ENCODE data around the gene LRRC4C.

The LRRC4C gene

DNA sequence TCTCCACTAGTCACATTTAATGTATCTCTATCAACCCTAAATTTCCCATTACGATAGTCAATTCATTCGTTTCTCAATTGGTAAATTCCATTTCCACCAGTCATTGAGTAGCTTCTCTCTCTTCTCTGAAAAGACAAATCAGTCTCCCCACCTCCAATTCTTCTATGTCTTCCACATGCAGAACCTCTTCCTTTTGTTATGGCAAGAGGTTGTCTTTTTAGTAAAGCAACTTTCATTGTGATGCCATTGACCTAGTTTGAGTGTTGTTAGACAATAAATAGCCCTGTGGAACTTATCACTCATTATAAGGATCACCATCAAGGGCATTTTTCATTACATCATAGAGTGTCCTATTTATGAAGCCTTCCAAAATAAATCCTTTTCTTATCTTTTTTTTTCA, 340.9 kb downstream of the LRRC4C start:
- no peak overlapping the region for H2AFZ ChIP-seq (ENCODE audit: low read length)
- H3K4me1 ChIP-seq (ENCODE audit: insufficient read depth, low read length, severe bottlenecking): no peaks in the 10 kb centered on the region
- no peaks in the 10 kb centered on the region for H3F3A ChIP-seq (ENCODE audit: insufficient read depth, low read length)
- H3K4me2 ChIP-seq (ENCODE audit: low read length): no peak overlapping the region
- no peaks in the 10 kb centered on the region for H4K20me1 ChIP-seq (ENCODE audit: insufficient read depth, low read length)
- H3K79me2 ChIP-seq (ENCODE audit: insufficient read depth, low read length): no peaks in the 10 kb centered on the region
- no peaks in the 10 kb centered on the region for H3K27me3 ChIP-seq (ENCODE audit: insufficient read depth, low read length)
- no peaks in the 10 kb centered on the region for H3K9me3 ChIP-seq (ENCODE audit: low read length)
- H3K36me3 ChIP-seq (ENCODE audit: insufficient read depth, low read length): no peaks in the 10 kb centered on the region
- H3K27ac ChIP-seq (ENCODE audit: low read depth, low read length, poor library complexity, severe bottlenecking): no peak overlapping the region
- H3K4me3 ChIP-seq (ENCODE audit: low read depth, low read length, poor library complexity, severe bottlenecking): no peak overlapping the region
- TF ChIP-seq EZH2 (IDR thresholded peaks at IDR 0.05; ENCODE audit: borderline replicate concordance, low read length): no peak
- TF ChIP-seq, protein P1, sequence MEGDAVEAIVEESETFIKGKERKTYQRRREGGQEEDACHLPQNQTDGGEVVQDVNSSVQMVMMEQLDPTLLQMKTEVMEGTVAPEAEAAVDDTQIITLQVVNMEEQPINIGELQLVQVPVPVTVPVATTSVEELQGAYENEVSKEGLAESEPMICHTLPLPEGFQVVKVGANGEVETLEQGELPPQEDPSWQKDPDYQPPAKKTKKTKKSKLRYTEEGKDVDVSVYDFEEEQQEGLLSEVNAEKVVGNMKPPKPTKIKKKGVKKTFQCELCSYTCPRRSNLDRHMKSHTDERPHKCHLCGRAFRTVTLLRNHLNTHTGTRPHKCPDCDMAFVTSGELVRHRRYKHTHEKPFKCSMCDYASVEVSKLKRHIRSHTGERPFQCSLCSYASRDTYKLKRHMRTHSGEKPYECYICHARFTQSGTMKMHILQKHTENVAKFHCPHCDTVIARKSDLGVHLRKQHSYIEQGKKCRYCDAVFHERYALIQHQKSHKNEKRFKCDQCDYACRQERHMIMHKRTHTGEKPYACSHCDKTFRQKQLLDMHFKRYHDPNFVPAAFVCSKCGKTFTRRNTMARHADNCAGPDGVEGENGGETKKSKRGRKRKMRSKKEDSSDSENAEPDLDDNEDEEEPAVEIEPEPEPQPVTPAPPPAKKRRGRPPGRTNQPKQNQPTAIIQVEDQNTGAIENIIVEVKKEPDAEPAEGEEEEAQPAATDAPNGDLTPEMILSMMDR (IDR thresholded peaks at IDR 0.05; ENCODE audit: low read length): no peak
- no peak overlapping the region for H3K9ac ChIP-seq (ENCODE audit: low read length)
- H3K9me2 ChIP-seq (ENCODE audit: low read depth, low read length): no peaks in the 10 kb centered on the region

DNA sequence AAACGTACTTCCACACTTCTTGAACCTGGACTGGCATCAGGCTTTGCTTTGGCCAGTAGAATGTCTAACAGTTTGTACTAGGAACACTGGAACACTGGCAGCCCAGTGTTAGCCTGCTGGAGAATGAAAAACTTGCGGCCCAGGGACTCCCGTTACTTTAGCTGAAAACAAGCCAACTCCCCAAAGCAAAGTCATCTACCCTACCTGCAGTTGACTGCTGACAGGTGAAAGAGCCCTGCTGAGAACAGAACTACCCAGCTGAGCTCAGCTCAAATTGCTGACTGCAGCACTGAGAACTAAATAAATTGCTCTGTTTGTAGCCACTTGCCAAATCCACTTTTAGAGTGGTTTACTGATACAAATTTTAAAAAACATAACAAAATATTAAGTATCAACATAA, 342.5 kb downstream of the LRRC4C start:
- no peaks in the 10 kb centered on the region for H3K9me2 ChIP-seq (ENCODE audit: low read depth, low read length)
- H3K4me2 ChIP-seq (ENCODE audit: low read length): no peak overlapping the region
- TF ChIP-seq EZH2 (IDR thresholded peaks at IDR 0.05; ENCODE audit: borderline replicate concordance, low read length): no peak
- TF ChIP-seq, protein P1 (IDR thresholded peaks at IDR 0.05; ENCODE audit: low read length): no peak
- H3K27me3 ChIP-seq (ENCODE audit: insufficient read depth, low read length): no peaks in the 10 kb centered on the region
- H3K9ac ChIP-seq (ENCODE audit: low read length): no peak overlapping the region
- H4K20me1 ChIP-seq (ENCODE audit: insufficient read depth, low read length): no peaks in the 10 kb centered on the region
- no peak overlapping the region for H3K4me3 ChIP-seq (ENCODE audit: low read depth, low read length, poor library complexity, severe bottlenecking)
- no peaks in the 10 kb centered on the region for H3F3A ChIP-seq (ENCODE audit: insufficient read depth, low read length)
- H3K27ac ChIP-seq (ENCODE audit: low read depth, low read length, poor library complexity, severe bottlenecking): no peak overlapping the region
- no peaks in the 10 kb centered on the region for H3K4me1 ChIP-seq (ENCODE audit: insufficient read depth, low read length, severe bottlenecking)
- H2AFZ ChIP-seq (ENCODE audit: low read length): no peak overlapping the region
- no peaks in the 10 kb centered on the region for H3K9me3 ChIP-seq (ENCODE audit: low read length)
- no peaks in the 10 kb centered on the region for H3K79me2 ChIP-seq (ENCODE audit: insufficient read depth, low read length)
- H3K36me3 ChIP-seq (ENCODE audit: insufficient read depth, low read length): no peaks in the 10 kb centered on the region

- Histone ChIP-seq H3K9me3 (ENCODE audit: low read length) (no peaks in the 10 kb centered on the region), H3K79me2 (ENCODE audit: insufficient read depth, low read length) (no peaks in the 10 kb centered on the region), H3K4me3 (ENCODE audit: low read depth, low read length, poor library complexity, severe bottlenecking) (no peak overlapping the region), H3K9ac (ENCODE audit: low read length) (no peak overlapping the region), H3K36me3 (ENCODE audit: insufficient read depth, low read length) (no peaks in the 10 kb centered on the region), H3K27me3 (ENCODE audit: insufficient read depth, low read length) (no peaks in the 10 kb centered on the region), H3K4me2 (ENCODE audit: low read length) (no peak overlapping the region), H4K20me1 (ENCODE audit: insufficient read depth, low read length) (no peaks in the 10 kb centered on the region), H3K9me2 (ENCODE audit: low read depth, low read length) (no peaks in the 10 kb centered on the region), H3K4me1 (ENCODE audit: insufficient read depth, low read length, severe bottlenecking) (no peaks in the 10 kb centered on the region), H2AFZ (ENCODE audit: low read length) (no peak overlapping the region), H3K27ac (ENCODE audit: low read depth, low read length, poor library complexity, severe bottlenecking) (no peak overlapping the region), H3F3A (ENCODE audit: insufficient read depth, low read length) (no peaks in the 10 kb centered on the region)
- TF ChIP-seq EZH2 (IDR thresholded peaks at IDR 0.05; ENCODE audit: borderline replicate concordance, low read length): no peak
- TF ChIP-seq, protein P1 (IDR thresholded peaks at IDR 0.05; ENCODE audit: low read length): no peak
Observed at GRCh38 chr11:41115066-41115465, 344.4 kb downstream of the LRRC4C start.

Measured in OCI-LY1 (cell line).